PC-9 (cell line): ENCODE results near the gene APC. TPM values are rescaled to one million over a fixed set of nuclear protein-coding genes. Genes with fewer than 3 reads are reported as not detected.

Experiments
- BruUV-seq: library from RNA; stranded (reverse); fragments of 400-500 nt; replicated peaks from 2 replicates; lab custom pipeline; 2021; lab: Mats Ljungman, UMichigan
- CTCF ChIA-PET: fragments of 300-600 bp; sonication (Branson Sonifier 250); formaldehyde crosslinking; loops from one replicate; lab custom pipeline; 2022; ENCODE audit warnings: antibody characterized with exemption; lab: Charles Lee
- POLR2A ChIA-PET: fragments of 300-600 bp; sonication (Branson Sonifier 250); formaldehyde crosslinking; loops from one replicate; lab custom pipeline; 2022; ENCODE audit warnings: antibody characterized with exemption; ENCODE audit not compliant: unreplicated experiment; lab: Charles Lee
- DNase-seq, 2 experiments: peaks; one replicate each; pipeline versions ENCODE4 v3.0.0 to v3.0.0-alpha.2; 2015 to 2022; ENCODE audit warnings: mixed read lengths in 1 of 2
- H2AFZ ChIP-seq: fragments of 200-600 bp; sonication (generic); 2 replicates; pipeline ENCODE4 v1.8.1; 2017; ENCODE audit warnings: antibody characterized with exemption
- H3F3A ChIP-seq: fragments of 200-600 bp; sonication (generic); 2 replicates; pipeline ENCODE4 v1.8.1; 2017; ENCODE audit warnings: antibody characterized with exemption, mild to moderate bottlenecking, low read depth; ENCODE audit not compliant: insufficient read depth
- H3K27ac ChIP-seq: fragments of 200-600 bp; sonication (generic); 2 replicates; pipeline ENCODE4 v1.6.1; 2016; ENCODE audit warnings: mixed run types
- H3K27me3 ChIP-seq: fragments of 200-600 bp; sonication (generic); 2 replicates; pipeline ENCODE4 v1.6.1; 2016; ENCODE audit warnings: low read depth, mixed run types; ENCODE audit not compliant: insufficient read depth
- H3K36me3 ChIP-seq: fragments of 200-600 bp; sonication (generic); 2 replicates; pipeline ENCODE4 v1.6.1; 2016; ENCODE audit warnings: low read depth, mixed run types
- H3K4me1 ChIP-seq: fragments of 200-600 bp; sonication (generic); replicated peaks from 2 replicates; pipeline ENCODE4 v1.6.1; 2016; ENCODE audit warnings: mixed run types; ENCODE audit not compliant: insufficient read depth
- H3K4me2 ChIP-seq: fragments of 200-600 bp; sonication (generic); 2 replicates; pipeline ENCODE4 v1.6.1; 2017; ENCODE audit warnings: mixed run types
- H3K4me3 ChIP-seq: fragments of 200-600 bp; sonication (generic); 2 replicates; pipeline ENCODE4 v1.6.1; 2016; ENCODE audit warnings: mixed run types
- H3K79me2 ChIP-seq: fragments of 200-600 bp; sonication (generic); 2 replicates; pipeline ENCODE4 v1.6.1; 2017; ENCODE audit warnings: low read depth, mixed run types
- H3K9me2 ChIP-seq: fragments of 200-600 bp; sonication (generic); 2 replicates; pipeline ENCODE4 v1.8.1; 2017; ENCODE audit warnings: mild to moderate bottlenecking; ENCODE audit not compliant: insufficient read depth
- H3K9me3 ChIP-seq: fragments of 200-600 bp; sonication (generic); 2 replicates; pipeline ENCODE4 v1.8.1; 2016; ENCODE audit warnings: low read depth; ENCODE audit not compliant: insufficient read depth
- H4K20me1 ChIP-seq: fragments of 200-600 bp; sonication (generic); 2 replicates; pipeline ENCODE4 v1.8.1; 2017; ENCODE audit not compliant: insufficient read depth
- CTCF ChIP-seq: fragments of 200-600 bp; sonication (generic); conservative IDR thresholded peaks from 2 replicates; pipeline ENCODE4 v1.6.1; 2017; ENCODE audit warnings: mixed run types, antibody characterized with exemption, mild to moderate bottlenecking, moderate library complexity
- EZH2 ChIP-seq: fragments of 200-600 bp; sonication (generic); IDR thresholded peaks from 2 replicates; pipeline ENCODE4 v1.8.0; 2017; ENCODE audit warnings: antibody characterized with exemption, low read depth
- intact Hi-C: fragments of 100-400 bp; cut with micrococcal nuclease; formaldehyde crosslinking; loops from one replicate; pipeline ENCODE4 v1.10.0; 2022; ENCODE audit not compliant: unreplicated experiment
- total RNA-seq: library from RNA; stranded (reverse); gene quantifications from 2 replicates; pipeline ENCODE4 v1.2.3, GENCODE V29; 2021

The APC gene
- total RNA-seq, 1 experiment from 2014 or later, result 23.5 TPM

- no peaks in the 10 kb centered on the region; the same call in 1 of the 2 replicates for H3F3A ChIP-seq
- ChIA-PET POLR2A (no interaction called here), CTCF (no interaction called here)
- H3K4me2 ChIP-seq, result no peak overlapping the region
- no peaks in the 10 kb centered on the region; the same call in 1 of the 2 replicates for H3K4me1 ChIP-seq
- TF ChIP-seq EZH2, result no peak
- TF ChIP-seq CTCF, result no peak
- H2AFZ ChIP-seq, result no peak overlapping the region
- no peak overlapping the region for H3K27ac ChIP-seq
- H3K9me3 ChIP-seq, result no peaks in the 10 kb centered on the region
- no peaks in the 10 kb centered on the region for H3K27me3 ChIP-seq
- no peak for DNase-seq
- H3K9me2 ChIP-seq, result no peaks in the 10 kb centered on the region
- intact Hi-C loops, result no loop called here
- H4K20me1 ChIP-seq, result no peaks in the 10 kb centered on the region
- H3K79me2 ChIP-seq, result 0 out of 2 replicates have a peak, but pooled peaks cover 7% of the 10 kb centered on the region
- H3K4me3 ChIP-seq, result no peak overlapping the region
- no TSS peak for BruUV-seq
- no peaks in the 10 kb centered on the region for H3K36me3 ChIP-seq
These were observed 4.7 kb downstream of the APC start for GRCh38 chr5:112742424-112742823.

GRCh38 chr5:112743631-112744030, 5.9 kb downstream of the APC start:
- Histone ChIP-seq H3K27ac (no peak overlapping the region), H3K4me2 (no peak overlapping the region), H3K4me3 (no peak overlapping the region), H3K9me2 (no peaks in the 10 kb centered on the region), H4K20me1 (no peaks in the 10 kb centered on the region), H3F3A (no peaks in the 10 kb centered on the region), H3K36me3 (no peaks in the 10 kb centered on the region), H2AFZ (no peak overlapping the region), H3K9me3 (no peaks in the 10 kb centered on the region), H3K79me2 (no peaks in the 10 kb centered on the region), H3K4me1 (no peaks in the 10 kb centered on the region), H3K27me3 (no peaks in the 10 kb centered on the region)
- no TSS peak for BruUV-seq
- intact Hi-C loops, result no loop called here
- TF ChIP-seq EZH2, result no peak
- no peak for TF ChIP-seq CTCF
- DNase-seq, result no peak
- CTCF ChIA-PET, result interaction anchor here (0.5 kb wide), 1 partner anchor 215 kb away, joined by 4 read pairs; no protein-coding TSS in a partner anchor
- POLR2A ChIA-PET, result no interaction called here

- Histone ChIP-seq H3K27me3 (no peaks in the 10 kb centered on the region), H4K20me1 (no peaks in the 10 kb centered on the region; the same call in 1 of the 2 replicates), H3K9me3 (no peaks in the 10 kb centered on the region; the same call in 1 of the 2 replicates), H3F3A (no peaks in the 10 kb centered on the region), H3K4me2 (no peak overlapping the region), H2AFZ (no peak overlapping the region), H3K79me2 (no peaks in the 10 kb centered on the region), H3K4me1 (no peaks in the 10 kb centered on the region), H3K4me3 (no peak overlapping the region), H3K27ac (no peak overlapping the region), H3K9me2 (no peaks in the 10 kb centered on the region), H3K36me3 (no peaks in the 10 kb centered on the region)
- no peak for DNase-seq
- no TSS peak for BruUV-seq
- intact Hi-C loops, result no loop called here
- POLR2A ChIA-PET, result no interaction called here
- TF ChIP-seq EZH2, result no peak
- TF ChIP-seq CTCF, result no peak
- CTCF ChIA-PET, result no interaction called here
These were observed 14.7 kb downstream of the APC start for GRCh38 chr5:112752335-112752734.
